IMR-90 (cell line): ENCODE results near the gene ABHD17B. TPM values are rescaled to one million over a fixed set of nuclear protein-coding genes. Genes with fewer than 3 reads are reported as not detected.

Experiments
- ATAC-seq: fragments of 200-7000 bp; cut with Tn5 transposase; 2 replicates; pipeline ENCODE4 v1.9.1; 2020; ENCODE audit warnings: low read depth, mild to moderate bottlenecking, moderate library complexity
- BruUV-seq: library from RNA; stranded (reverse); fragments of 400-500 nt; replicated peaks from 2 replicates; lab custom pipeline; 2021; lab: Mats Ljungman, UMichigan
- CTCF ChIA-PET: fragments of 300-600 bp; formaldehyde crosslinking; extraction: SDS; loops from one replicate; lab custom pipeline; 2021; ENCODE audit warnings: antibody characterized with exemption; lab: Yijun Ruan, JAX
- POLR2A ChIA-PET: fragments of 300-600 bp; sonication (Branson Sonifier 250); formaldehyde crosslinking; loops from one replicate; lab custom pipeline; 2022; ENCODE audit warnings: antibody characterized with exemption; ENCODE audit not compliant: unreplicated experiment; lab: Charles Lee
- DNase-seq: peaks from one replicate; pipeline ENCODE4 v3.0.0; 2013
- H2AFZ ChIP-seq: replicated peaks from 2 replicates; pipeline ENCODE3; 2013; ENCODE audit warnings: low read length, mild to moderate bottlenecking; ENCODE audit not compliant: poor library complexity
- H2AK5ac ChIP-seq: 2 replicates; pipeline ENCODE4 v1.6.1; 2013; ENCODE audit warnings: low read depth, low read length, inconsistent platforms
- H2AK9ac ChIP-seq: replicated peaks from 2 replicates; pipeline ENCODE3; 2013; ENCODE audit warnings: mild to moderate bottlenecking, low read depth, low read length, moderate library complexity; ENCODE audit not compliant: poor library complexity
- H2BK120ac ChIP-seq: 2 replicates; pipeline ENCODE4 v1.6.1; 2013; ENCODE audit warnings: low read depth, low read length, inconsistent platforms
- H2BK15ac ChIP-seq: 3 replicates; pipeline ENCODE4 v1.6.1; 2013; ENCODE audit warnings: low read depth, low read length, inconsistent platforms
- H2BK20ac ChIP-seq: 2 replicates; pipeline ENCODE4 v1.6.1; 2013; ENCODE audit warnings: low read depth, mild to moderate bottlenecking, inconsistent platforms, low read length, moderate library complexity
- H2BK5ac ChIP-seq: 2 replicates; pipeline ENCODE4 v1.6.1; 2013; ENCODE audit warnings: mild to moderate bottlenecking, low read depth, low read length, inconsistent platforms; ENCODE audit not compliant: poor library complexity, severe bottlenecking
- H3K14ac ChIP-seq: replicated peaks from 2 replicates; pipeline ENCODE4 v1.6.1; 2013; ENCODE audit warnings: low read depth, low read length, inconsistent platforms
- H3K18ac ChIP-seq: 2 replicates; pipeline ENCODE4 v1.6.1; 2013; ENCODE audit warnings: low read depth, low read length, control low read depth
- H3K23ac ChIP-seq: 2 replicates; pipeline ENCODE4 v1.6.1; 2013; ENCODE audit warnings: low read depth, low read length, inconsistent platforms
- H3K27ac ChIP-seq: 2 replicates; pipeline ENCODE4 v1.5.1; 2013; ENCODE audit warnings: mild to moderate bottlenecking, control low read depth, low read length; ENCODE audit not compliant: insufficient read depth
- H3K27me3 ChIP-seq: 2 replicates; pipeline ENCODE4 v1.6.1; 2013; ENCODE audit warnings: low read length; ENCODE audit not compliant: control insufficient read depth, insufficient read depth
- H3K36me3 ChIP-seq: 2 replicates; pipeline ENCODE4 v1.6.1; 2013; ENCODE audit warnings: low read length, mixed read lengths; ENCODE audit not compliant: control insufficient read depth, insufficient read depth
- H3K4ac ChIP-seq: 2 replicates; pipeline ENCODE4 v1.6.1; 2013; ENCODE audit warnings: low read depth, low read length, inconsistent platforms
- H3K4me1 ChIP-seq: 2 replicates; pipeline ENCODE4 v1.6.1; 2013; ENCODE audit warnings: low read length, mixed read lengths; ENCODE audit not compliant: control insufficient read depth, insufficient read depth
- H3K4me2 ChIP-seq: 2 replicates; pipeline ENCODE4 v1.6.1; 2013; ENCODE audit warnings: low read depth, mild to moderate bottlenecking, control low read depth, low read length, moderate library complexity
- H3K4me3 ChIP-seq: 2 replicates; pipeline ENCODE4 v1.5.1; 2013; ENCODE audit warnings: low read depth, mild to moderate bottlenecking, control low read depth, low read length, moderate library complexity; ENCODE audit not compliant: insufficient read depth
- H3K56ac ChIP-seq: 2 replicates; pipeline ENCODE4 v1.6.1; 2013; ENCODE audit warnings: low read length, inconsistent platforms; ENCODE audit not compliant: insufficient read depth; ENCODE audit errors: extremely low read depth
- H3K79me1 ChIP-seq, 2 experiments: 2 replicates each; pipeline ENCODE4 v1.6.1; 2013; ENCODE audit warnings: low read length in 2 of 2, inconsistent platforms in 1 of 2, low read depth in 1 of 2
- H3K9ac ChIP-seq: 2 replicates; pipeline ENCODE4 v1.6.1; 2013; ENCODE audit warnings: low read depth, low read length, control low read depth
- H3K9me1 ChIP-seq: 2 replicates; pipeline ENCODE4 v1.6.1; 2013; ENCODE audit warnings: low read length, inconsistent platforms; ENCODE audit not compliant: insufficient read depth
- H3K9me3 ChIP-seq: 2 replicates; pipeline ENCODE4 v1.6.1; 2013; ENCODE audit warnings: low read length; ENCODE audit not compliant: control insufficient read depth, insufficient read depth
- H4K20me1 ChIP-seq: 2 replicates; pipeline ENCODE4 v1.6.1; 2013; ENCODE audit warnings: low read length, inconsistent platforms; ENCODE audit not compliant: insufficient read depth
- H4K5ac ChIP-seq: 2 replicates; pipeline ENCODE4 v1.6.1; 2013; ENCODE audit warnings: mild to moderate bottlenecking, low read depth, low read length, control low read depth
- H4K8ac ChIP-seq, 2 experiments: 2 replicates each; pipeline ENCODE4 v1.6.1; 2013; ENCODE audit warnings: low read depth in 2 of 2, low read length in 2 of 2, control low read depth in 1 of 2, inconsistent platforms in 1 of 2
- H4K91ac ChIP-seq: 2 replicates; pipeline ENCODE4 v1.6.1; 2013; ENCODE audit warnings: low read depth, low read length, inconsistent platforms; ENCODE audit not compliant: insufficient read depth
- CTCF ChIP-seq: conservative IDR thresholded peaks from 2 replicates; pipeline ENCODE4 v1.5.1; 2012; ENCODE audit warnings: mild to moderate bottlenecking, low read depth, low read length, improper control_type of control experiment
- MAFK ChIP-seq: IDR thresholded peaks from 2 replicates; pipeline ENCODE4 v1.6.1; 2012; ENCODE audit warnings: low read depth, low read length, improper control_type of control experiment
- MXI1 ChIP-seq: IDR thresholded peaks from 2 replicates; pipeline ENCODE4 v1.6.1; 2012; ENCODE audit warnings: low read depth, mild to moderate bottlenecking, low read length, moderate library complexity, borderline replicate concordance
- RAD21 ChIP-seq: IDR thresholded peaks from 2 replicates; pipeline ENCODE4 v1.6.1; 2012; ENCODE audit warnings: low read length, improper control_type of control experiment
- SMC3 ChIP-seq: fragments of 150-350 bp; IDR thresholded peaks from 2 replicates; pipeline ENCODE4 v1.6.1; 2016; ENCODE audit warnings: low read depth, mild to moderate bottlenecking, antibody characterized with exemption, low read length, moderate library complexity
- WGBS, 2 experiments: methylation state at CpG; one replicate each; pipeline versions ENCODE4 v1.1.5 to v1.1.7; 2013; ENCODE audit warnings: missing lambda C conversion rate in 2 of 2; ENCODE audit not compliant: insufficient read length in 1 of 2; ENCODE audit errors: extremely low coverage in 2 of 2; 5-methylcytosine and 5-hydroxymethylcytosine counted together
- dilution Hi-C: fragments of 300-500 bp; cut with HindIII; formaldehyde crosslinking; loops from one replicate; pipeline ENCODE4 v1.14.3; 2018; ENCODE audit warnings: low sequenced_read_pairs; ENCODE audit not compliant: unreplicated experiment
- in situ Hi-C: fragments of 300-500 bp; cut with MboI; formaldehyde crosslinking; loops from 3 replicates; pipeline ENCODE4 v1.14.3; 2019; ENCODE audit warnings: low sequenced_read_pairs, inconsistent platforms, mixed read lengths
- intact Hi-C: fragments of 100-400 bp; cut with micrococcal nuclease; formaldehyde crosslinking; loops from 2 replicates; pipeline ENCODE4 v1.10.0; 2022
- polyA plus RNA-seq, 3 experiments: library from polyadenylated mRNA; depleted of rRNA; stranded (reverse); fragments of >200 nt; gene quantifications; 2 replicates each; pipeline ENCODE4 v1.2.3, GENCODE V29; 2012; ENCODE audit warnings: low replicate concordance in 1 of 3
- total RNA-seq: library from RNA; depleted of rRNA; stranded (reverse); fragments of >200 nt; gene quantifications from 2 replicates; pipeline ENCODE4 v1.2.3, GENCODE V29; 2012

ABHD17B gene
- total and polyA plus RNA-seq, 2 of the 4 experiments (the other 2 are of a cell fraction), result 7.5 to 16.8 TPM

GRCh38 chr9:71819115-71819739 lies 91.8 kb downstream of the ABHD17B start:
- H3K27ac ChIP-seq, result no peak overlapping the region
- no peak overlapping the region for H3K14ac ChIP-seq
- peak; percentile 64 for TF ChIP-seq RAD21
- TF ChIP-seq SMC3, result peak; percentile 67
- TF ChIP-seq MAFK, result peak; percentile 51
- peak; percentile 81 for TF ChIP-seq CTCF
- TF ChIP-seq MXI1, result no peak
- intact Hi-C loops, result loop anchor here (1.0 kb wide), 1 partner anchor 215 kb away; no protein-coding TSS in a partner anchor
- DNase-seq (peak; percentile 39), ATAC-seq (no peak)
- no peaks in the 10 kb centered on the region for H3K4me1 ChIP-seq
- H4K20me1 ChIP-seq, result no peaks in the 10 kb centered on the region
- no peaks in the 10 kb centered on the region; the same call in none of the 2 replicates for H3K27me3 ChIP-seq
- POLR2A ChIA-PET, result no interaction called here
- H3K4me2 ChIP-seq, result no peak overlapping the region
- no peaks in the 10 kb centered on the region for H3K36me3 ChIP-seq
- no TSS peak for BruUV-seq
- H2BK120ac ChIP-seq, result no peak overlapping the region
- no peak overlapping the region for H4K5ac ChIP-seq
- no peak overlapping the region for H2BK15ac ChIP-seq
- H3K4ac ChIP-seq, result no peak overlapping the region
- no peak overlapping the region for H3K9ac ChIP-seq
- no peak overlapping the region for H3K4me3 ChIP-seq
- no peaks in the 10 kb centered on the region for H3K9me1 ChIP-seq
- no CpG with 5 or more reads among the region's 8 CpGs for WGBS, 2 experiments
- no peaks in the 10 kb centered on the region for H3K9me3 ChIP-seq
- no peak overlapping the region for H2AK9ac ChIP-seq
- no peak overlapping the region for H2AFZ ChIP-seq
- no peak overlapping the region for H2BK5ac ChIP-seq
- no peaks in the 10 kb centered on the region for H3K79me1 ChIP-seq
- in situ Hi-C loops, result loop anchor here (25.0 kb wide), 2 partner anchors 443 to 532 kb away; no protein-coding TSS in a partner anchor
- H3K56ac ChIP-seq, result no peak overlapping the region
- CTCF ChIA-PET, result interaction anchor here (0.6 to 2.5 kb wide), 13 partner anchors 12 to 534 kb away, joined by 3 to 17 read pairs (median 4); no protein-coding TSS in a partner anchor
- H2BK20ac ChIP-seq, result no peak overlapping the region
- no peak overlapping the region for H4K91ac ChIP-seq
- dilution Hi-C loops, result no loop called here
- H2AK5ac ChIP-seq, result no peak overlapping the region
- no peak overlapping the region for H4K8ac ChIP-seq
- no peak overlapping the region for H3K23ac ChIP-seq
- no peak overlapping the region for H3K18ac ChIP-seq
